ENCODE results near the gene PTPRT.

PTPRT gene

GRCh38 chr20:42635699-42636411, 553.9 kb downstream of the PTPRT start:
- no peak overlapping the region for H3K4me3 ChIP-seq (ENCODE audit: low read depth, low read length)
- DNase-seq (ENCODE audit: low read depth) = no peak
- TF ChIP-seq MYC (IDR thresholded peaks at IDR 0.05; ENCODE audit: low read depth, low read length) = no peak
- no peak for TF ChIP-seq MAX (IDR thresholded peaks at IDR 0.05; ENCODE audit: low read depth, low read length)
- TF ChIP-seq CTCF (IDR thresholded peaks at IDR 0.05; ENCODE audit: low read depth, low read length) = no peak
- no peak for TF ChIP-seq POLR2A (IDR thresholded peaks at IDR 0.05; ENCODE audit: extremely low read depth, insufficient read length)

- TF ChIP-seq POLR2A (IDR thresholded peaks at IDR 0.05; ENCODE audit: extremely low read depth, insufficient read length) = no peak
- no peak for TF ChIP-seq MYC (IDR thresholded peaks at IDR 0.05; ENCODE audit: low read depth, low read length)
- no peak for TF ChIP-seq MAX (IDR thresholded peaks at IDR 0.05; ENCODE audit: low read depth, low read length)
- TF ChIP-seq CTCF (IDR thresholded peaks at IDR 0.05; ENCODE audit: low read depth, low read length) = no peak
- no peak overlapping the region for H3K4me3 ChIP-seq (ENCODE audit: low read depth, low read length)
- no peak for DNase-seq (ENCODE audit: low read depth)
Measured at GRCh38 chr20:42634156-42634555, 555.5 kb downstream of the PTPRT start.

- no peak for DNase-seq (ENCODE audit: low read depth)
- no peak overlapping the region for H3K4me3 ChIP-seq (ENCODE audit: low read depth, low read length)
- TF ChIP-seq POLR2A (IDR thresholded peaks at IDR 0.05; ENCODE audit: extremely low read depth, insufficient read length) = no peak
- no peak for TF ChIP-seq CTCF (IDR thresholded peaks at IDR 0.05; ENCODE audit: low read depth, low read length)
- TF ChIP-seq MAX (IDR thresholded peaks at IDR 0.05; ENCODE audit: low read depth, low read length) = no peak
- no peak for TF ChIP-seq MYC (IDR thresholded peaks at IDR 0.05; ENCODE audit: low read depth, low read length)
Measured at GRCh38 chr20:42628683-42629082, 561.0 kb downstream of the PTPRT start.

- no peak for DNase-seq (ENCODE audit: low read depth)
- no peak for TF ChIP-seq MAX (IDR thresholded peaks at IDR 0.05; ENCODE audit: low read depth, low read length)
- TF ChIP-seq CTCF (IDR thresholded peaks at IDR 0.05; ENCODE audit: low read depth, low read length) = no peak
- H3K4me3 ChIP-seq (ENCODE audit: low read depth, low read length) = no peak overlapping the region
Measured at GRCh38 chr20:42613076-42613475, 576.6 kb downstream of the PTPRT start.

GRCh38 chr20:42611889-42612837, 577.5 kb downstream of the PTPRT start:
- DNase-seq (ENCODE audit: low read depth) = no peak
- TF ChIP-seq MAX (IDR thresholded peaks at IDR 0.05; ENCODE audit: low read depth, low read length) = no peak
- TF ChIP-seq CTCF (IDR thresholded peaks at IDR 0.05; ENCODE audit: low read depth, low read length) = no peak
- TF ChIP-seq MYC (IDR thresholded peaks at IDR 0.05; ENCODE audit: low read depth, low read length) = no peak
- no peak for TF ChIP-seq POLR2A (IDR thresholded peaks at IDR 0.05; ENCODE audit: extremely low read depth, insufficient read length)
- H3K4me3 ChIP-seq (ENCODE audit: low read depth, low read length) = no peak overlapping the region

Measured in NB4 (cell line).